Measurements from ENCODE around the gene SYVN1.

The SYVN1 gene

DNA sequence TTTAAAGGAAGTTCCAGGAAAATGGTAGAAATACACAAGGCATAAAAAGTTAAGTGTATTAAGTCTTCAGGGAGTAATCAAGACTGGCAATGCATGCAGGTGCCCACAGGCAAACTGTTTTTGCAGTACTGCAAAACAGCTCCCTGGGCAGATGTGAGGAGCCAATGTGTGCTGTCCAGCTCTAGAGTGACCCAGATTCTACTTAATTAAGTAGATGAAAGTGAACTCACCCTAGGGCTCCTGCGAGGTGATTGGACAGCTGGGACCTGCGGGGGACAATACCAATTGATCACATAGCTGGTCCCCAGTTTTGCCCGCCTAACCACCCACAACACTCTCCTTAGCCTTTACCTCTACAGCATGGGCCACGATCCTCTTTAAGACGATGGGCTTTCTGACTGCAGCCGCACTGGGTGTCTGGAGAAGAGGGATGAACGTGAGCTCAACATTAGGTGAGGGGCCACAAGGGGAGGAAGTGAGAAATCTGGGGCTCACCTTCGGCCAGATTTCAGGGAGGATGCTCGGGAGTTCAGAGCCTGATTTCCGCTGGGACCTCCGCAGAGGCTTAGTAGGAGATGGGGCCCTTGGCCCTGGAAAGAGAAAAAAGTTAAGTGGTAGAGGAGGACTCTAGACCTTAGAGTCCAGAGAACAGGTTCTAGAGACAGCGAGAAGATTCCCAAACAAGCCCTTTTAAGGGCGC is 51.0 kb downstream of the SYVN1 start:
- TF ChIP-seq, protein P1, sequence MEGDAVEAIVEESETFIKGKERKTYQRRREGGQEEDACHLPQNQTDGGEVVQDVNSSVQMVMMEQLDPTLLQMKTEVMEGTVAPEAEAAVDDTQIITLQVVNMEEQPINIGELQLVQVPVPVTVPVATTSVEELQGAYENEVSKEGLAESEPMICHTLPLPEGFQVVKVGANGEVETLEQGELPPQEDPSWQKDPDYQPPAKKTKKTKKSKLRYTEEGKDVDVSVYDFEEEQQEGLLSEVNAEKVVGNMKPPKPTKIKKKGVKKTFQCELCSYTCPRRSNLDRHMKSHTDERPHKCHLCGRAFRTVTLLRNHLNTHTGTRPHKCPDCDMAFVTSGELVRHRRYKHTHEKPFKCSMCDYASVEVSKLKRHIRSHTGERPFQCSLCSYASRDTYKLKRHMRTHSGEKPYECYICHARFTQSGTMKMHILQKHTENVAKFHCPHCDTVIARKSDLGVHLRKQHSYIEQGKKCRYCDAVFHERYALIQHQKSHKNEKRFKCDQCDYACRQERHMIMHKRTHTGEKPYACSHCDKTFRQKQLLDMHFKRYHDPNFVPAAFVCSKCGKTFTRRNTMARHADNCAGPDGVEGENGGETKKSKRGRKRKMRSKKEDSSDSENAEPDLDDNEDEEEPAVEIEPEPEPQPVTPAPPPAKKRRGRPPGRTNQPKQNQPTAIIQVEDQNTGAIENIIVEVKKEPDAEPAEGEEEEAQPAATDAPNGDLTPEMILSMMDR (IDR thresholded peaks at IDR 0.05) = no peak

DNA sequence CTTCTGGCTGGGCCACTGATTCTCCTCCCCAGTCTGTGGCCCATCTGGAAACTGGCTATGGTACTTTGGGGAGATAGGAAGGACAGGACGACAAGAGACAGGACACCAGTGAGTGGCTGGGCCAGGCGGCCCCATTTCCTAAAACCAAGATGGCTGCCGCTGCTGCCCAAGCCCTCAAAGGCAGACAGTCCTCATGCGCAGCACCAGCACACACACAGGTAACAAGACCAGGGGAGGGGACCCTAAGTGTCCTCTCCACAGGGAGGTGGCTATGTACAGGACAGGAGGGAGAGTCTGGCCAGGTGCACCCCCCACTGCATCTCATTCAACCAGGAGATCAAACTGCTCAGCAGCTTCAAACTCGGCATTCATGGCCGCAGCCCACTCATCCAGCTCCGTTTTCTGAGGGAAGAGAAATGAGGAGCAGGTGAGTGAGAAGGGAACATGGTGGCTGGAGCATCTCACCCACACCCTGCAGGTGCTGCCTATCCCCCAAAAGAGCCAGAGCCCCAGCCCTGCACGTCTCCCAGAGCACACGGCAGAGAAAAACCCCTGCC is 55.5 kb downstream of the SYVN1 start:
- TF ChIP-seq, protein P1 (IDR thresholded peaks at IDR 0.05) = no peak

DNA sequence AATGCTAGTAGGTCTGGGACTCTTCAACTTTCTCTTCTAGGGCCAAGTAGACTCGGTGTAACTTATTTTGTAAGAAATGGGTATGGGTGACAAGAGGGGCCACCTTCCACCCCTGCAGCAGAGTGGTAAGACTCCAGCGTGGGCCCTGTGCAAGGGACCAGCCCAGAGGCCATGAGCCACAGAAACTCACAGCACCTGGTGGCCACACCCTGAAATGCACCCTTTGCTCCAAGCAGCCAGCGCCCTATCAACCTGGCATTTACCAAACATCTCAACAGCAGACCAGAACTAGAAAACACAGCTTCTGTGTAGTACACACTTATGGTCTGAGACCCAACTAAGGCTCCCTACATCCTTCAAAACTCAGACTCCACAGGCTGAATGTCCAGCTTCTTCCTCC is 56.2 kb downstream of the SYVN1 start:
- TF ChIP-seq, protein P1 (IDR thresholded peaks at IDR 0.05) = peak; percentile 61

DNA sequence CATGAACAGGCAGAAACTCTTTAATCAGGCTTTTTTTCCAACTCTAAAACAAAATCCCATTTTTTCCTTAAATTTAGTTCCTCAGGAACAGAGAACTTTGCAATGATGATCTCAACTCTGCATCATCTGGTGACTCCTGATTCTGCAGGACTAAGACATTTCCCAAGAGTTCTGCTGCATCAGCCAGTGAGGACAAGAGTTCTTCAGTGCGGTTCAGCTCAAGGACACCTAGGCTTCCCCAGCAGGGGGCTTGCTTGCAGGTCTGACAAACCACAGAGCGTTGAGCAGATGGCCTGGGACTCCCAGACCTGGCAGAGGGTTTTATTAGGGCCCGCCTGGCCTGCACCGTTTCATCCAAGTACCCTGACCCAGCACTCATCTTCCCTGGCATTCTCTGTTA is 56.9 kb downstream of the SYVN1 start:
- TF ChIP-seq, protein P1 (IDR thresholded peaks at IDR 0.05) = no peak
